HG03575 (cell line): Measurements from ENCODE around the gene CEP95.
A peak's percentile ranks its signal among the peaks of the same experiment; 100 is the strongest.
"Not testable (repeated sequence)": the region's sequence is repeated elsewhere in the genome, so short reads cannot be mapped to it uniquely, and the experiment has no call there.

Source experiments
- ATAC-seq: cut with Tn5 transposase; IDR thresholded peaks from one replicate; pipeline ENCODE4 v1.9.1; 2021; ENCODE audit not compliant: unreplicated experiment, insufficient number of reproducible peaks, low FRiP score; ENCODE audit errors: extremely low read depth

The CEP95 gene, protein sequence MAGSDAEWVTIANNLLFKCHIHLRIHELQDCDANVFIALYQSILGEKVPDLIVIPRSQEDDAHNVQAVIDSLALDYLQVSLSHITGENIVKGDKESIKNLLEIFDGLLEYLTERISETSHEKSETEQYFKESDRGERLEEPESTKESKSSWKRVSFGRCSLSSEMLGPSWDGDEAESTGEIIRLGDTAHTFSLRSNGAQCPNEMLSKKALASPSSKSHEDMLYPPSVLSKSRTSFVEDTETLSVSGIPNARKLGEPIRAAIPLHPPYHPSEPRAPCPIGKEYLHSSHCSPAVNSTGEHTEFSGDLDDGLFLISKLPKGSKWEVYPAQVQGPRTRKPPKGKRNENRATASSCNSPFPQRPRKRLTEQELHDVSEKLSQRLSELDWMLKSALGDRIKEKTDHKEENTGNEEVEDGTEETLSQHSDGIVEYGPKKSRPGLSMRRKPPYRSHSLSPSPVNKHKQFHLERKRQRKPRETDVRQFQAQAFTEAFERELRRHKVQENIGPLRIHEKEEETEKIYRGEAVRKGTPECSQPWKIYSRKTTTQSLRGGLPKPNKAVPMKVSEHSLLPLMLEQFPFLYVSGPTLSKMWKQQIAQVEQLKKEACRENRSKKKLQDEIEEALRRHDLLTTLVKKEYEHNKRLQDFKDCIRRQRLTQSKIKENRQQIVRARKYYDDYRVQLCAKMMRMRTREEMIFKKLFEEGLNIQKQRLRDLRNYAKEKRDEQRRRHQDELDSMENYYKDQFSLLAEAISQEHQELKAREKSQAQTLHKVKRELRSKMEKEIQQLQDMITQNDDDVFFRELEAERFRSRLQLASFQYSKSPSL

DNA sequence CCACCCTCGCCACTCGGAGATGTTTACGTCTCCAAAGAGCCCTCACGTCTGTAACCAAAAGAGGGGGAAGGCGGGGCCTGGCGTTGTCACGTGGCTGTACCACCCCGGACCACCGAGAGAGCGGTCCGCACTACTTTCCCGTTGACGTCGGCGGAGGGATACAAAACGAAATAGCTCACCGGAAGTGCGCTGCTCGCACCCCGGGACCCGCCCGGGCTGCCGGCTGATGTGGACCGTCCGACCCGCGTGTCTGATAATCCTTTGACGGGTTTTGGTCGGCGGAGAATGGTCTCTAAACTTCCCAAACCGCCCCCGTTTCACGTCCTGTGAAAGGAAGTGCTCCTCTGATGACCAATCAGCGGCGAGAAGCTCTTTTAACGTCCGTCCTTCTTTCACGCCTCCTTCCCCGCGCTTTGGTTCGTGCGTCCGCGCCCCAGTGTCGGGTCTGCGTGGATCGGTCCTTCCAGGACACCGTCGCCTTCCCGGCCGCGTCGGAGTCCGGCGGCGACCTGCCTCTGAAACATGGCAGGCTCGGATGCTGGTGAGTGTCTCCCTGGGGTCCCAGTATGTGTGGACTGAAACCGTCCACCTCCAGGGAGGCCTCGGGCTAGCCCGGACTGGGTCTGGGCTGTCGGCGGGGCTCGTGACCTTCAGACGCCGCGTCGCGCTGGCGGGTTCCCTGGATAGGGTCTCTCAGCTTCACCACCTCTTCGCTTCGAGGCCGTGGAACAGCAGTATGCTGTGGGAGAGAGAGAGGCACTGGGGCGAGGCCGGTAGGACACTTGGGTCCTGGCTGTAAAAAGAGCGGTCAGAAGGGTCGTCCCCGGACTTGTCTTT lies at the start of gene CEP95:
CEP95 (plus strand) TSS at position 402 of the 837 bp plus-strand sequence; CDS start at position 523, 121 bp downstream.
- peak; percentile 30 for ATAC-seq

GRCh38 chr17:64457156-64457555 lies 49.6 kb upstream of the CEP95 start:
- no peak for ATAC-seq

- ATAC-seq = no peak
Observed at GRCh38 chr17:64458756-64459155, 48.0 kb upstream of the CEP95 start.

DNA sequence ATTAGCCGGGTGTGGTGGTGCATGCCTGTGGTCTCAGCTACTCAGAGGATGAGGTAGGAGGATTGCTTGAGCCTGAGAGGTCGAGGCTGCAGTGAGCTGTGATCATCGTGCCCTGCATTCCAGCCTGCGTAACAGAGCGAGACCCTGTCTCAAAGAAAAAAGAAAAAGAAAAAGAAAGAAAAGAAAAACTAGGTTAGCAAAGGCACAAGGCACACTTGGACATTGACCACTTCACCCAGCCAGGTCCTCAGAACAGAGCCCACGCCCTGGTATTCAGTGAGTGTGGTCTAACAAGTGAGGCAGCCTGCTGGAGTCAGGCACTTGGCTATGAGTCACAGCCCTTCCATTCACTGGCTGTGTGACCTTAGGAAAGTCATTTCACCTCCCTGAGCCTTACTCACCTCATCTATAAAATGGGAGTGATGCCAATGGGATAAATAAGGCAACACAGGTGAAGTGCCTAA lies 47.5 kb upstream of the CEP95 start:
- ATAC-seq = no peak

GRCh38 chr17:64459818-64460217 lies 47.0 kb upstream of the CEP95 start:
- ATAC-seq = not testable (repeated sequence)

GRCh38 chr17:64460955-64461354 lies 45.8 kb upstream of the CEP95 start:
- ATAC-seq = no peak

- no peak for ATAC-seq
Observed at GRCh38 chr17:64461788-64462187, 45.0 kb upstream of the CEP95 start.

GRCh38 chr17:64466019-64466735 lies 40.6 kb upstream of the CEP95 start:
- no peak for ATAC-seq

- ATAC-seq = not testable (repeated sequence)
Observed at GRCh38 chr17:64466834-64467233, 39.9 kb upstream of the CEP95 start.

DNA sequence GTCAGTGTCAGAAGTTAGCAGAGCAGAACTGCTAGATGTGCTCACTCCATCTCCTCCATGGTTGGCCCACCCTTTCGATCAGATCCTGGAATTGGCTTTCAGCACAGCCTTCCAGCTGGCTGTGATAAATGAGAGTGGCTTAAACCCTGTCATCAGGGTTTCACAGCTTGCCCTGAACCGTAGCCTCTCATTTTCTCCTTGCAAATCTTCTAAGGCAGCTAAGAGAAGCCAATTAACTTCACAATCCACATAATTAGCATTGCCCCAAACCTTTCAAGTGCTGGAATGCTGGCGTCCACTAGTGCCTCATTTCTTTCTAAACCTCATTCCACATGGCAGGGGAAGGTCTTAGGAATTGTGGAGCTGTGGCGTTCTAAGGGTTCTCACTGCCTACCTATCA lies 36.2 kb upstream of the CEP95 start:
- no peak for ATAC-seq

GRCh38 chr17:64471440-64471839 lies 35.3 kb upstream of the CEP95 start:
- ATAC-seq = no peak

DNA sequence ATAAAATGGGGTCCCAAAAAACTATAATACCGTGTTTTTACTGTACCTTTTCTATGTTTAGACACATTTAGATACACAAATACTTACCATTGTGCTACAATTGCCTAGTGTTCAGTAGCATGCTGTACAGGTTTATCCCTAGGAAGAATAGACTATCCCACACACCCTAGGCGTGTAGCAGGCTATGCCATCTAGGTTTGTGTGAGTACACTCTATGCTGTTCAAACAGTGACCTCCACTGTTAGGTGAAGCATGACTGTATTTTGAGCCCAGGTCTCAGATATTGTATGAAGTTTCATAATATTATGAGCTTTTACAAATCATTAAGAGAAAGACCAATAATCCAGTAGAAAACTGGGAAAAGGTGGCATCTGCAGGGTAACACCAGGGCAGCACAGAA lies 34.2 kb upstream of the CEP95 start:
- ATAC-seq = no peak

GRCh38 chr17:64477849-64478248 lies 28.9 kb upstream of the CEP95 start:
- ATAC-seq = no peak

DNA sequence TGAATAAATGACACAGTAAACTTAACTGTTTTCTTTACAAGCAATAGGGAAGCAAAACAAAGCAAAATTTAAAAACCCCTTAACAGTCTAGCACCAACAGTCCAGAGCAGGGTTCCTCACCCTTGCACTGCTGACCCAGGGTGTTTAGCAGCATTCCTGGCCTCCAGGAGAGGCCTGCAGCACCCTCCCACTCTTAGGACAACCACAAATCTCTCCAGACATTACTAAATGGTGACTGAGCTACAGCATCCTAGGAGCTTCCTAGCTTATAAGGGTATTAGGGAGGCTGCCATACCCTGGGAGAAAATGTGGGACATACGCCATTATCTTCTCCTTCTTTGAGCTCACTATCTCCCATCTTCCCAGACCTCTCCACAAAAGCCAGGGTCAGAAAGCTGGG lies 25.8 kb upstream of the CEP95 start:
- ATAC-seq = no peak

DNA sequence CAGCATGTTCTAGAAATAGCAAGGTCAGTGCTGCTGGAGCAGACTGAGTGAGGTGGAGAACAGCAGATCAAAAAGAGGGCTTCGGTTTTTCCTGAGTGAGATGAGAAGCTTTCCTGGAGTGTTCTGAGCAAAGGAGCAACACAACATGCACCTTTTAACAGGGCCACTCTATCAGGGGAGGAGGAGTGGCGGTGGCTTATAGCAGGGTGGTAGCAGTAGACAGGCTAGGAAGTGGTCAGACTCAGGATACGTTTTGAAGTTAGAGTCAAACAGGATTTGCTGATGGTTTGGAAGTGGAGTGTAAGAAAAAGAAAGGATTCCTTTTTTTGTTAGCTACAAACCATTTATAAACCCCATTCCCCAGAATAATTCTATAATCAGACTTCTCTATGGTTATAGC lies 22.4 kb upstream of the CEP95 start:
- no peak for ATAC-seq

GRCh38 chr17:64488301-64488700 lies 18.5 kb upstream of the CEP95 start:
- no peak for ATAC-seq

DNA sequence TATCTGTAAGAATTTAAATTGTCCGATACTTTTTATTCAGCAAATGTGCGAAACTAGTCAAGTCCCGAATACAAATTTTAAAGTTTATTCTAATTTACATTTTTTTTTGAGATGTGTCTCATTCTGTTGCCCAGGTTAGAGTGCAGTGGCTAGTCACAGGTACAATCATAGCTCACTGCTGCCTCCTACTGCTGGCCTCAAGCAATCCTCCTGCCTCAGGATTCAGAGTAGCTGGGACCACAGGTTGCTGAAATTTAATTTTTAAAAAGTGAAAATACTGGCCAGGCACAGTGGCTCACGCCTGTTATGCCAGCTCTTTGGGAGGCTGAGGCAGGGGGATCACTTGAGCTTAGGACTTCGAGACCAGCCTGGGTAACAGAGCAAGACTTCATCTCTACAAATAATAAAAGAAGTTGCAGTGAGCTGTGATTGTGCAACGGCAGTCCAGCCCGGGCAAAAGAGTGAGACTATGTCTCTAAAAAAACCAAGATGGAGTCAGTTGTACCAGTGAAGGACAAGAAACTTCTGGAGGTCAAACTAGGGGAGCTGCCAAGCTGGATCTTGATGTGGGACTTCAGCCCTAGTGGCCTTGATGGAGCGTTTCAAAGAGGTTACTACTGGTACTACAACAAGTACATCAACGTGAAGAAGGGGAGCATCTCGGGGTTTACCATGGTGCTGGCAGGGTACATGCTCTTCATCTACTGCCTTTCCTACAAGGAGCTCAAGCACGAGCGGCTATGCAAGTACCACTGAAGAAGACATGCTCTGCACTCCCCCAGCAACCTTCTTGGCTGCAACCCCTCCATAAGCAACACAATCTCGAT lies 15.5 kb upstream of the CEP95 start:
- no peak for ATAC-seq

- no peak for ATAC-seq
Observed at GRCh38 chr17:64491994-64492393, 14.8 kb upstream of the CEP95 start.
